ENCODE data around the gene CCDC91.

Gene CCDC91

DNA sequence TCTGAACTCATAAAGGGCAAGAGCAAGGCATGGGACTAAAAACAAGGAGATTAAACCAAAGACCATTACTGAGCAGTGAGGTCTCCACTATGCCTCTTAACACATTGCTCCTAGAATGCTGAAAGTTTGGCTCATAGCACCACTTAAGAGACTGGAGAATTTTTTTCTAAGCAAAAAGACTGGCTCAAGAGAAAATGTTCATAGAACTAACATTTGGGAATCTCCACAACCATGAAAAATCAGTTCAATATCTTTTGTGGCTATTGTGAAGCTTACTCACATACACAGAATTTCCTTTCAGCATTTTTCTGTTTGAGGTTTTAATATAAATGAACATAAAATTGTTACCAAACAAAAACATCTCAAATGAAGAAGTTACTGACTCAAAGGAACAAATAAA lies 255.8 kb downstream of the CCDC91 start (continued):
- TF ChIP-seq ZXDB (tag by site-specific recombination; IDR thresholded peaks at IDR 0.05) (no peak), ZNF785 (tag by site-specific recombination; IDR thresholded peaks at IDR 0.05) (no peak), ZNF530 (tag by site-specific recombination; IDR thresholded peaks at IDR 0.05; ENCODE audit: low read depth) (no peak)
- TF ChIP-seq, protein P1, sequence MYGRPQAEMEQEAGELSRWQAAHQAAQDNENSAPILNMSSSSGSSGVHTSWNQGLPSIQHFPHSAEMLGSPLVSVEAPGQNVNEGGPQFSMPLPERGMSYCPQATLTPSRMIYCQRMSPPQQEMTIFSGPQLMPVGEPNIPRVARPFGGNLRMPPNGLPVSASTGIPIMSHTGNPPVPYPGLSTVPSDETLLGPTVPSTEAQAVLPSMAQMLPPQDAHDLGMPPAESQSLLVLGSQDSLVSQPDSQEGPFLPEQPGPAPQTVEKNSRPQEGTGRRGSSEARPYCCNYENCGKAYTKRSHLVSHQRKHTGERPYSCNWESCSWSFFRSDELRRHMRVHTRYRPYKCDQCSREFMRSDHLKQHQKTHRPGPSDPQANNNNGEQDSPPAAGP (tag by site-specific recombination; IDR thresholded peaks at IDR 0.05) = no peak

DNA sequence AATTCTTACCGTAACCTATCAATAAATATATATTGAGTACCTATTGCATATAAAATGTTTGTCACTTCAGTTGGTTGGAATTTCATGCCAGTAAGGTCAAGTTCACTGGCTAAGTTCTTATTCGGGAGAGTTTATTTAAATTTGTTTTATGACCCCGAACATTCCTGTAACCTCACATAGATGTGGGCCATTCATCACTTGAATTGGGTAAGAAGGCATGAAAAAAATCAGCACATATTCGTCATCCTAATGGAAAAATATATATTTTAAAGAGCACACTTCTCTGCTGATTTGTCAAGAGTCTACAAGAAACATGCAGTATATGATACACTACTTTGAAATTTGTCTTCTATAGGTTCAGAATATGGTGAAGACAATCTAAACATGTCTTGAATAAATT lies 263.4 kb downstream of the CCDC91 start:
- Histone ChIP-seq H3K4me3 (ENCODE audit: low read depth, low read length) (no peak overlapping the region), H3K9me3 (ENCODE audit: control insufficient read depth, insufficient read depth, low read depth, low read length) (no peaks in the 10 kb centered on the region), H3K27ac (ENCODE audit: extremely low read depth, low read depth, low read length) (no peak overlapping the region), H3K4me1 (ENCODE audit: control insufficient read depth, insufficient read depth, low read length) (peaks cover 5% of the 10 kb centered on the region), H3K36me3 (ENCODE audit: control insufficient read depth in 2 of 2, insufficient read depth in 1 of 2, low read length in 2 of 2) (no peaks in the 10 kb centered on the region; a peak in 1 of 3 replicates)
- no peak for TF ChIP-seq ZXDB (tag by site-specific recombination; IDR thresholded peaks at IDR 0.05)
- no peak for TF ChIP-seq ZBTB26 (tag by site-specific recombination; optimal IDR thresholded peaks at IDR 0.05)
- no peak for TF ChIP-seq ZNF132 (tag by site-specific recombination; IDR thresholded peaks at IDR 0.05; ENCODE audit: borderline replicate concordance)
- TF ChIP-seq ZNF280D (tag by site-specific recombination; IDR thresholded peaks at IDR 0.05) = no peak
- TF ChIP-seq ZNF423 (tag by site-specific recombination; IDR thresholded peaks at IDR 0.05) = no peak
- TF ChIP-seq ZNF184 (tag by site-specific recombination; IDR thresholded peaks at IDR 0.05) = no peak
- TF ChIP-seq, protein P2, sequence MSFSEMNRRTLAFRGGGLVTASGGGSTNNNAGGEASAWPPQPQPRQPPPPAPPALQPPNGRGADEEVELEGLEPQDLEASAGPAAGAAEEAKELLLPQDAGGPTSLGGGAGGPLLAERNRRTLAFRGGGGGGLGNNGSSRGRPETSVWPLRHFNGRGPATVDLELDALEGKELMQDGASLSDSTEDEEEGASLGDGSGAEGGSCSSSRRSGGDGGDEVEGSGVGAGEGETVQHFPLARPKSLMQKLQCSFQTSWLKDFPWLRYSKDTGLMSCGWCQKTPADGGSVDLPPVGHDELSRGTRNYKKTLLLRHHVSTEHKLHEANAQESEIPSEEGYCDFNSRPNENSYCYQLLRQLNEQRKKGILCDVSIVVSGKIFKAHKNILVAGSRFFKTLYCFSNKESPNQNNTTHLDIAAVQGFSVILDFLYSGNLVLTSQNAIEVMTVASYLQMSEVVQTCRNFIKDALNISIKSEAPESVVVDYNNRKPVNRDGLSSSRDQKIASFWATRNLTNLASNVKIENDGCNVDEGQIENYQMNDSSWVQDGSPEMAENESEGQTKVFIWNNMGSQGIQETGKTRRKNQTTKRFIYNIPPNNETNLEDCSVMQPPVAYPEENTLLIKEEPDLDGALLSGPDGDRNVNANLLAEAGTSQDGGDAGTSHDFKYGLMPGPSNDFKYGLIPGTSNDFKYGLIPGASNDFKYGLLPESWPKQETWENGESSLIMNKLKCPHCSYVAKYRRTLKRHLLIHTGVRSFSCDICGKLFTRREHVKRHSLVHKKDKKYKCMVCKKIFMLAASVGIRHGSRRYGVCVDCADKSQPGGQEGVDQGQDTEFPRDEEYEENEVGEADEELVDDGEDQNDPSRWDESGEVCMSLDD (tag by site-specific recombination; IDR thresholded peaks at IDR 0.05) = no peak
- TF ChIP-seq, protein P3, sequence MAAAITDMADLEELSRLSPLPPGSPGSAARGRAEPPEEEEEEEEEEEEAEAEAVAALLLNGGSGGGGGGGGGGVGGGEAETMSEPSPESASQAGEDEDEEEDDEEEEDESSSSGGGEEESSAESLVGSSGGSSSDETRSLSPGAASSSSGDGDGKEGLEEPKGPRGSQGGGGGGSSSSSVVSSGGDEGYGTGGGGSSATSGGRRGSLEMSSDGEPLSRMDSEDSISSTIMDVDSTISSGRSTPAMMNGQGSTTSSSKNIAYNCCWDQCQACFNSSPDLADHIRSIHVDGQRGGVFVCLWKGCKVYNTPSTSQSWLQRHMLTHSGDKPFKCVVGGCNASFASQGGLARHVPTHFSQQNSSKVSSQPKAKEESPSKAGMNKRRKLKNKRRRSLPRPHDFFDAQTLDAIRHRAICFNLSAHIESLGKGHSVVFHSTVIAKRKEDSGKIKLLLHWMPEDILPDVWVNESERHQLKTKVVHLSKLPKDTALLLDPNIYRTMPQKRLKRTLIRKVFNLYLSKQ (tag by site-specific recombination; IDR thresholded peaks at IDR 0.05; ENCODE audit: borderline replicate concordance) = no peak
- TF ChIP-seq ZNF610 (tag by site-specific recombination; IDR thresholded peaks at IDR 0.05; ENCODE audit: borderline replicate concordance) = no peak
- no peak for TF ChIP-seq KLF7 (tag by site-specific recombination; IDR thresholded peaks at IDR 0.05; ENCODE audit: borderline replicate concordance)
- TF ChIP-seq, protein P4, sequence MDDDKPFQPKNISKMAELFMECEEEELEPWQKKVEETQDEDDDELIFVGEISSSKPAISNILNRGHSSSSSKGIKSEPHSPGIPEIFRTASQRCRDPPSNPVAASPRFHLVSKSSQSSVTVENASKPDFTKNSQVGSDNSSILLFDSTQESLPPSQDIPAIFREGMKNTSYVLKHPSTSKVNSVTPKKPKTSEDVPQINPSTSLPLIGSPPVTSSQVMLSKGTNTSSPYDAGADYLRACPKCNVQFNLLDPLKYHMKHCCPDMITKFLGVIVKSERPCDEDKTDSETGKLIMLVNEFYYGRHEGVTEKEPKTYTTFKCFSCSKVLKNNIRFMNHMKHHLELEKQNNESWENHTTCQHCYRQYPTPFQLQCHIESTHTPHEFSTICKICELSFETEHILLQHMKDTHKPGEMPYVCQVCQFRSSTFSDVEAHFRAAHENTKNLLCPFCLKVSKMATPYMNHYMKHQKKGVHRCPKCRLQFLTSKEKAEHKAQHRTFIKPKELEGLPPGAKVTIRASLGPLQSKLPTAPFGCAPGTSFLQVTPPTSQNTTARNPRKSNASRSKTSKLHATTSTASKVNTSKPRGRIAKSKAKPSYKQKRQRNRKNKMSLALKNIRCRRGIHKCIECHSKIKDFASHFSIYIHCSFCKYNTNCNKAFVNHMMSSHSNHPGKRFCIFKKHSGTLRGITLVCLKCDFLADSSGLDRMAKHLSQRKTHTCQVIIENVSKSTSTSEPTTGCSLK (tag by site-specific recombination; IDR thresholded peaks at IDR 0.05) = no peak
- ChIA-PET CTCF (no interaction called here), POLR2A (no interaction called here)

All from HEK293 (cell line).